Measurements from ENCODE around the gene ASTL.

Gene ASTL

DNA sequence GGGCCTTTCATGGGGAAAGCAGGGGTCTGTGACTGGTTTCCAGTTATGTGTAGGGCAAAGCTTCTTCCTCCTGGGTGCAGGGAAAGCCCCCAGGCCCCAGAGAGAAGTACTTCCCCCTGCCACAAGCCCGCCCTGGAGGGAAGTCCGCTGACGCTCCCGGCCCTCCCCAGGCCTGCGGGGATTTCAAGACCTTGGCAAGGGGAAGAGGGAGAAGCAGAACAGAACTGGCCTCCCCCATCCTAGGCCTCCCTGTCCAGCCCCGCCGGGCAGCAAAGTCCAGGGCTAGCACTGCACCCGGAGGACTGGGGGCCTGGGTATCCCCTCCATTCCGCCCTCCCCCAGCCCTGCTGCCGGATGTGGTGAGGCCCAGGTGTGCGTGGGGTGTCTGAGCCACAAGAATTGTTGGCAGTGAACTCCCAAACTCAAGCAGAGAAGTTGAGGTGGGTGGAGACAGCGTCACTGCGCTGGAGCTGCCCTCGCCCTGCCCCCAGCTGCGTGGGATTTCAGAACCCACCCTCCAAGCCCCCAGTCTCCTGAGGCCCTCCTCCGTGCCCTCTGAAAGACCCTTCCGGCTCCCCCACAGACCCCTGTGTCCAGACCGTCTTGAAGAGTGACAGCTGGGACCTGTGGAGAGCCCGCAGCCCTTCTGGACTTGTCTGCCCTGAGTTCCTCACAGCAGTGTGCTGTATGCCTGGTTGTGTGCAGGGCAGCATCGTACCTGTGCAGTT, 8.0 kb upstream of the ASTL start:
- no peak overlapping the region for H3K4me3 ChIP-seq (replicated peaks in 1 of 2; ENCODE audit: low read depth in 2 of 2, low read length in 2 of 2)
- peak in 1 of 2 donors; percentile 41 for DNase-seq (ENCODE audit: low read depth in 2 of 2)
- TF ChIP-seq, protein P1, sequence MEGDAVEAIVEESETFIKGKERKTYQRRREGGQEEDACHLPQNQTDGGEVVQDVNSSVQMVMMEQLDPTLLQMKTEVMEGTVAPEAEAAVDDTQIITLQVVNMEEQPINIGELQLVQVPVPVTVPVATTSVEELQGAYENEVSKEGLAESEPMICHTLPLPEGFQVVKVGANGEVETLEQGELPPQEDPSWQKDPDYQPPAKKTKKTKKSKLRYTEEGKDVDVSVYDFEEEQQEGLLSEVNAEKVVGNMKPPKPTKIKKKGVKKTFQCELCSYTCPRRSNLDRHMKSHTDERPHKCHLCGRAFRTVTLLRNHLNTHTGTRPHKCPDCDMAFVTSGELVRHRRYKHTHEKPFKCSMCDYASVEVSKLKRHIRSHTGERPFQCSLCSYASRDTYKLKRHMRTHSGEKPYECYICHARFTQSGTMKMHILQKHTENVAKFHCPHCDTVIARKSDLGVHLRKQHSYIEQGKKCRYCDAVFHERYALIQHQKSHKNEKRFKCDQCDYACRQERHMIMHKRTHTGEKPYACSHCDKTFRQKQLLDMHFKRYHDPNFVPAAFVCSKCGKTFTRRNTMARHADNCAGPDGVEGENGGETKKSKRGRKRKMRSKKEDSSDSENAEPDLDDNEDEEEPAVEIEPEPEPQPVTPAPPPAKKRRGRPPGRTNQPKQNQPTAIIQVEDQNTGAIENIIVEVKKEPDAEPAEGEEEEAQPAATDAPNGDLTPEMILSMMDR (IDR thresholded peaks at IDR 0.05; ENCODE audit: low read depth, low read length): no peak

DNA sequence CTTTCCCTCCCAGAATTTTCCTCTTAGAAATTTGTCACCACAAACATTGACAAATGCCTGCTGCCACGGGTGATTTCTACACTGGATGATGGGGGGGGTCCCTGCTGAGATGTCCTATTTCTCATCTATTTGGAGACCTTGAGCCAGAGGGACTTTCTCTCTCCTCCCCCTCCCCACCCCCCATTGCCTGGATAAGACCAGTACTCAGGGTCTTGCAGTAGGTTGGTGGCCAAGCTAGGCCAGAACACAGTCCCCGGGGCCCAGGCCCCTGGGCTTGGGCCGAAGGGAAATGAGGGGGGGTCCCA, 7.5 kb upstream of the ASTL start:
- H3K4me3 ChIP-seq (replicated peaks in 1 of 2; ENCODE audit: low read depth in 2 of 2, low read length in 2 of 2): no peak overlapping the region
- no peak for DNase-seq (ENCODE audit: low read depth in 2 of 2)
- TF ChIP-seq, protein P1 (IDR thresholded peaks at IDR 0.05; ENCODE audit: low read depth, low read length): no peak

DNA sequence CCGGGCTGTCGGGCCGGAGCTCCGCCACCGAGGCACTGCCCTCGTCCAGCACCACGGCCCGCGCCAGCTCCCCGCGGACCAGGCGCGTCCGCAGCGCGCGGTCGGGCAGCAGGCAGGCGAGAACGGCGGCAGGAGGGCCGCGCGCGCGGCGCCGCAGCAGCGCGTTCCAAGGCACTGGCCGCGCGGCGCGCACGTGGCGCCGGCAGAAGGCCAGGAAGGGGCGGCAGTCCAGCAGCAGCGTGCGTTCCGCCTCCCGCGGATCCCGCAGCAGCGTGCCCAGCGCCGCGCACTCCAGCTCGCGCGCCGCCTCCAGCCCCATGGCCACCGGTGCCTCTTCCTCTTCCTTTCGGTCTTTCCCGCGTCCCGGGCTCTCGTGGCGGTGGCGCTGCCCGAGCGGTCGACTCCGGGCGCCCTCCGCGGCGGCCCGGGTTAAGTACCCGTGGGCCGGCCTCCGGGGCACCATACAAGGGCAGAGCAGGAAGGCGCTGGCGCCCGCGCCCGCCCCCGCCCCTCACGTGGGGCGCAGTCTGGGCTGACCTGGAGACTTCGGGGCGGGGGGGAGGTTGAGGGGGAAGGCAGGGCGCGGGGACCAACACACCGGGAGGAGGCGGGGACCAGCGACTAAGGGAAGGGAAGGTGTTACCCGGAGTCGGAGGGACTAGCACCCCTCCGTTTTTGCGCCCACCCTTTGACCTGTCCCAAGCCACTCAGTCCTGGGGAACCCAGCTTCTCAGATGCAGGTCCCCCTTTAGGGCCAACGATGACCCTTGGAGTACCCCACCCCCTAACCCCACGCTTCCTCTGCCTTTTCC, 6.9 kb upstream of the ASTL start, which contains the start of gene DUSP2:
DUSP2 (minus strand) TSS at position 405 of the 812 bp plus-strand sequence; CDS start at position 319, 86 bp downstream.
- H3K4me3 ChIP-seq (replicated peaks in 1 of 2; ENCODE audit: low read depth in 2 of 2, low read length in 2 of 2): peak within 1 kb of the TSS; percentile 51 to 52
- TF ChIP-seq, protein P1 (IDR thresholded peaks at IDR 0.05; ENCODE audit: low read depth, low read length): no peak
- peak; percentile 48 to 78 for DNase-seq (ENCODE audit: low read depth in 2 of 2)

DNA sequence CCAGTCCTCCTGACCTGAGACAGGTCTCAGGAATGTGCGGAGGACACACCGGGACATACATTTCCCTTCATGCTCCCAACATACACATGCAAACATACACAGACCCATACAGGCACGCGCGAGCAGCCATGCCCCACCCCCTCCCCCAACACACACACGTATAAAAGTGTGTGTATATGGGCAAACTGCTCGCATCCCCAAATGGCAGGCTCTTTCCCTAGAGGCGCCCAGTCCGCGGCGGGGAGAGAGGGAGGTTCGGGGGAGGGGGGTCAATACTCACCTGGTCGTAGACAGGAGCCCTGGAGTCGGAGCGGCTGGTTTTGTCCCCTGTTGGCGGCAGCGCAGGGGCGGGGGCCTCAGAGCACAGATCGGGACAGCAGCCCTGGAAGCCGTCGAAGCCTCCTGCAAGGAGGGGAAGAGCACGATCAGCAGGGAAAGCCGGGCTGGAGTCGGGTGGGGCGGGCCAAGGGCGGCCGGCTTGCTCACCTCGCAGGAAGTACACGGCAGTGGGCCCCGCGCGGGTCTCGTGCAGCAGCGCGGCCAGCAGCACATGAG, 6.3 kb upstream of the ASTL start:
- peak overlapping the region; percentile 51 to 52 for H3K4me3 ChIP-seq (replicated peaks in 1 of 2; ENCODE audit: low read depth in 2 of 2, low read length in 2 of 2)
- DNase-seq (ENCODE audit: low read depth in 2 of 2): no peak
- TF ChIP-seq, protein P1 (IDR thresholded peaks at IDR 0.05; ENCODE audit: low read depth, low read length): no peak

DNA sequence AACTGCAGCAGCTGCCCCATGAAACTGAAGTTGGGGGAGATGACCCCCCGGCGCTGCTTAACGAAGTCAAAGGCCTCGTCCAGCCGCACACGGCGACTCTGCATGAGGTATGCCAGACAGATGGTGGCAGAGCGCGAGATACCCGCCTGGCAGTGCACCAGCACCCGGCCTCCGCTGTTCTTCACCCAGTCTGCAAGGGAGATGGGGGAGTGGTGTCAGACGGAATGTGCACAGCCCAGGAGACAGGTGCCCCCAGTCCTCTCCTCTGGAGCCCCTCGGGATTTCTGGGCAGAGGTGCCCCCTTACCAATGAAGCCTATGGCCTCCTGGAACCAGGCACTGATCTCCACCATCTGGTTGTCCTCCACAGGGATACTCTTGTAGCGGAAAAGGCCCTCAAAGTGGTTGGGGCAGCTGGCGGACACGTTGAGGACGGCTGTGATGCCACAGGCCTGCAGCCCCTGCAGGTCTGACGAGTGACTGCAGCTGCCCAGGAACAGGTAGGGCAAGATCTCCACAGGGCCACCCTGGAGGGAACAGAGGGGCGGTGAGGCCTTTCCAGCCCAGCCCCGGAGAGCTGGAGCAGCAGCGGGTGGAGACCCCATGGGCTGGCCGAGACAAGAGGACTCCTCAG, 5.7 kb upstream of the ASTL start:
- peak overlapping the region in 1 of 2 donors; percentile 52 for H3K4me3 ChIP-seq (replicated peaks in 1 of 2; ENCODE audit: low read depth in 2 of 2, low read length in 2 of 2)
- no peak for DNase-seq (ENCODE audit: low read depth in 2 of 2)
- TF ChIP-seq, protein P1 (IDR thresholded peaks at IDR 0.05; ENCODE audit: low read depth, low read length): no peak

DNA sequence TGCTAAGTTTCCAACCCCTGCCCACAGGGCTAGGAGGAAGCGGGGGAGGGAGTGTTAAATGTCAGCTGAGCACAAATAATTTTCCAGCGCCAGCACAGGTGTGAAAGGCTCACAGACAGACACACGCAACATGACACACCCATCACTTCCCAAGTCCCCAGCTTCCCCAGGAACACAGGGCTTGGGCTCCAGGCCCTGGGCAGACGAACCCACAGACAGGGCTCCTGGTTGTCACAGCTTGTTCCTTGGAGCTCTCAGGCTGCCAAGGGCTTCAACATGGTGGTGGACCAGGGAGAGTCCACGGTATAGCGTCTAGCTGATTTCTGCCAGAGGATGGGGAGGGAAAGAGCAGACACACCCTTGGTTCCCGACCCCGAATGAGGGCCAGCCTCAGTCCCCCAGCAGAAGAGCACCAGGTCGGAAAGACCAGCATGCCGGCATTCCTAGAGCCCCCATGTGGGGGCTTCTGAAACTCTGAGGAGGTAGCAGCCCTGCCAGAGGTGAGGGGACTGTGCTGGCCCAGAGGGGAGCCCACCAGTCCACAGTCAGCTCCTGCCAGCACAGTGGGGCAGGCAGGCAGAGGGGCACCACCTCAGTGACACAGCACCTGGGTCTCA, 5.0 kb upstream of the ASTL start:
- TF ChIP-seq, protein P1 (IDR thresholded peaks at IDR 0.05; ENCODE audit: low read depth, low read length): no peak
- no peak for DNase-seq (ENCODE audit: low read depth in 2 of 2)
- no peak overlapping the region for H3K4me3 ChIP-seq (replicated peaks in 1 of 2; ENCODE audit: low read depth in 2 of 2, low read length in 2 of 2)

Data from cardiac fibroblast (primary cell).